ENCODE data around the gene NLK.

DNA sequence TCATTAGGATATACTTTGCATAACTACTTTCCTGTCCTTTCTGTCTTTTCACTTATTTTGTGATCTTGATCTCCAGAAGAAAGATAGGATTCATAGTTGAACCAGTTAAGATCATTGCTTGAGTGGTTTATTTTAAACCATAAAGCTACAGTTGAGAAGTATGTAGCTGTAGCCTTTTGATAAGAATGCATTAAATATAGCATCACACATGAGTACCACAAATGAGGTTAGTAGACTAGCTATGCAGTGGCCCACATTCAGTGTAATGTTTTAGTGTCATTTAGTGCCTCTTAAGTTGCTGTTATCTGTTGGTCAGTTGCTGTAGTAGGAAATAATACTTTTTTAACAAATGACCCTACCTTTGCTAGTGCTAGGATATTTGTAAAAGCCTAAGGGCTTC lies 1.3 kb downstream of the NLK start:
- no peak for TF ChIP-seq CTCF (IDR thresholded peaks at IDR 0.05)
- TF ChIP-seq POLR2A (IDR thresholded peaks at IDR 0.05) = no peak

All from upper lobe of left lung (tissue), 4 donors.